K562 (cell line): Measurements from ENCODE around the gene TIMM17B. TPM values are rescaled to one million over a fixed set of nuclear protein-coding genes. Genes with fewer than 3 reads are reported as not detected.

ENCODE experiments used
- CHD4 ChIP-seq: fragments of 200-600 bp; sonication (generic); IDR thresholded peaks from 3 replicates; pipeline ENCODE4 v1.6.1; 2012; ENCODE audit warnings: low read depth, mild to moderate bottlenecking, mixed read lengths, low read length, inconsistent platforms; ENCODE audit not compliant: insufficient read depth, insufficient replicate concordance, poor library complexity, severe bottlenecking
- ELF2 ChIP-seq: fragments of 250-450 bp; sonication (Bioruptor Pico); IDR thresholded peaks from 2 replicates; pipeline ENCODE4 v1.5.0; 2021; ENCODE audit warnings: mild to moderate bottlenecking
- ESRRA ChIP-seq: fragments of 450-650 bp; IDR thresholded peaks from 2 replicates; pipeline ENCODE4 v1.6.1; 2014; ENCODE audit warnings: low read depth, mild to moderate bottlenecking, moderate library complexity, borderline replicate concordance
- ETV5 ChIP-seq: sonication (generic); formaldehyde crosslinking; IDR thresholded peaks from 2 replicates; pipeline ENCODE4 v1.4.0; 2020; ENCODE audit warnings: low read depth, mild to moderate bottlenecking, missing genetic modification reagents
- FOSL1 ChIP-seq: fragments of 200-800 bp; sonication (Bioruptor generic); conservative IDR thresholded peaks from 2 replicates; pipeline ENCODE4 v1.6.1; 2016; ENCODE audit warnings: missing genetic modification characterization, missing compliant biosample characterization
- HOXB6 ChIP-seq: fragments of 250-450 bp; sonication (Bioruptor Pico); IDR thresholded peaks from 2 replicates; pipeline ENCODE4 v1.5.1; 2022; ENCODE audit warnings: mild to moderate bottlenecking, borderline replicate concordance
- MCM5 ChIP-seq: fragments of 450-650 bp; IDR thresholded peaks from 2 replicates; pipeline ENCODE4 v1.6.1; 2016; ENCODE audit warnings: low read depth
- MECOM ChIP-seq: fragments of 250-450 bp; sonication (Bioruptor Pico); IDR thresholded peaks from 2 replicates; pipeline ENCODE4 v1.8.0; 2022; ENCODE audit warnings: inconsistent platforms
- NCOA1 ChIP-seq: fragments of 450-650 bp; IDR thresholded peaks from 2 replicates; pipeline ENCODE4 v1.6.1; 2016; ENCODE audit warnings: low read depth
- PHF21A ChIP-seq: fragments of 450-650 bp; IDR thresholded peaks from 2 replicates; pipeline ENCODE4 v1.6.1; 2017; ENCODE audit warnings: low read depth, borderline replicate concordance
- POLR3A ChIP-seq: IDR thresholded peaks from 2 replicates; pipeline ENCODE4 v1.6.1; 2011; ENCODE audit warnings: borderline replicate concordance, mild to moderate bottlenecking, moderate library complexity; ENCODE audit not compliant: insufficient read length, insufficient read depth; ENCODE audit errors: extremely low read depth
- POLR3G ChIP-seq: IDR thresholded peaks from 2 replicates; pipeline ENCODE4 v1.6.1; 2011; ENCODE audit not compliant: insufficient read length, insufficient replicate concordance; ENCODE audit errors: extremely low read depth
- PYGO2 ChIP-seq: fragments of 450-650 bp; IDR thresholded peaks from 2 replicates; pipeline ENCODE4 v1.6.1; 2016; ENCODE audit warnings: mild to moderate bottlenecking, missing genetic modification characterization, moderate library complexity, missing compliant biosample characterization
- TAF15 ChIP-seq: fragments of 200-400 bp; formaldehyde crosslinking; IDR thresholded peaks from 2 replicates; pipeline ENCODE4 v1.6.1; 2017; ENCODE audit warnings: mild to moderate bottlenecking, low read depth, low read length, moderate library complexity
- TCFL5 ChIP-seq: fragments of 250-450 bp; sonication (Bioruptor Pico); conservative IDR thresholded peaks from 2 replicates; pipeline ENCODE4 v1.6.1; 2021; ENCODE audit warnings: mild to moderate bottlenecking, moderate library complexity, matching md5 sums
- XRCC4 ChIP-seq: IDR thresholded peaks from one replicate; pipeline ENCODE4 v1.6.1; 2011; ENCODE audit not compliant: insufficient read depth, insufficient read length; ENCODE audit errors: extremely low read depth
- ZBTB7A ChIP-seq: IDR thresholded peaks from 2 replicates; pipeline ENCODE4 v1.6.1; 2011; ENCODE audit warnings: low read depth, mild to moderate bottlenecking, low read length, moderate library complexity, borderline replicate concordance; ENCODE audit not compliant: control insufficient read depth
- ZC3H11A ChIP-seq: IDR thresholded peaks from 2 replicates; pipeline ENCODE4 v1.6.1; 2012; ENCODE audit warnings: low read depth, low read length, improper control_type of control experiment
- ZNF431 ChIP-seq: sonication (generic); formaldehyde crosslinking; IDR thresholded peaks from 2 replicates; pipeline ENCODE4 v1.8.0; 2022; ENCODE audit warnings: mild to moderate bottlenecking, missing genetic modification reagents
- ZNF436 ChIP-seq: fragments of 250-450, 450-650 bp; sonication (Bioruptor Pico); formaldehyde crosslinking; IDR thresholded peaks from 2 replicates; pipeline ENCODE4 v1.7.0; 2020; ENCODE audit warnings: mild to moderate bottlenecking
- ZNF561 ChIP-seq: fragments of 450-650 bp; formaldehyde crosslinking; conservative IDR thresholded peaks from 2 replicates; pipeline ENCODE4 v1.4.0; 2020; ENCODE audit warnings: mild to moderate bottlenecking, moderate library complexity
- polyA plus RNA-seq, 8 experiments: library from polyadenylated mRNA; depleted of rRNA in 4 of 8; stranded (reverse) in 5 of 8; unstranded in 3 of 8; fragments of >200 nt; fragmentation: Nextera tagmentation in 2 of 8; fragmentation: Illumina TruSeq in 1 of 8; extraction: Ambion mirVana in 2 of 8; extraction: Trizol in 1 of 8; gene quantifications; 2 replicates each; pipeline versions ENCODE4 v1.2.1 to v1.2.3, GENCODE V29; 2011 to 2014; ENCODE audit warnings: inconsistent platforms in 1 of 8, missing spikeins in 1 of 8
- total RNA-seq, 7 experiments: library from RNA; depleted of rRNA in 6 of 7; stranded (reverse); fragments of >200 nt in 6 of 7; fragmentation: Illumina TruSeq in 2 of 7; extraction: Trizol in 2 of 7; gene quantifications; 2 replicates each; pipeline versions ENCODE4 v1.2.1 to v1.2.3, GENCODE V29; 2011 to 2021; ENCODE audit warnings: low replicate concordance in 1 of 7
- TF ChIP-seq, protein P1 (sequence below): fragments of 450-650 bp; formaldehyde crosslinking; IDR thresholded peaks from 2 replicates; pipeline ENCODE4 v1.4.0; 2022; ENCODE audit warnings: missing genetic modification characterization
- TF ChIP-seq, protein P2 (sequence below): fragments of 450-650 bp; IDR thresholded peaks from 2 replicates; pipeline ENCODE4 v1.6.1; 2014; ENCODE audit warnings: low read depth, mild to moderate bottlenecking, moderate library complexity, borderline replicate concordance
- TF ChIP-seq, protein P3 (sequence below): fragments of 250-450 bp; sonication (Bioruptor Pico); IDR thresholded peaks from 2 replicates; pipeline ENCODE4 v1.8.0; 2022; ENCODE audit warnings: inconsistent platforms, mild to moderate bottlenecking, moderate library complexity, borderline replicate concordance
- TF ChIP-seq, protein P4 (sequence below): fragments of 450-650 bp; formaldehyde crosslinking; IDR thresholded peaks from 2 replicates; pipeline ENCODE4 v1.4.0; 2022; ENCODE audit warnings: missing genetic modification characterization

TIMM17B gene
- total and polyA plus RNA-seq, 9 of the 15 experiments (the other 6 are each of a cell fraction or from before 2014, with no cell fraction given), result 9.9 to 184 (median 115) TPM

DNA sequence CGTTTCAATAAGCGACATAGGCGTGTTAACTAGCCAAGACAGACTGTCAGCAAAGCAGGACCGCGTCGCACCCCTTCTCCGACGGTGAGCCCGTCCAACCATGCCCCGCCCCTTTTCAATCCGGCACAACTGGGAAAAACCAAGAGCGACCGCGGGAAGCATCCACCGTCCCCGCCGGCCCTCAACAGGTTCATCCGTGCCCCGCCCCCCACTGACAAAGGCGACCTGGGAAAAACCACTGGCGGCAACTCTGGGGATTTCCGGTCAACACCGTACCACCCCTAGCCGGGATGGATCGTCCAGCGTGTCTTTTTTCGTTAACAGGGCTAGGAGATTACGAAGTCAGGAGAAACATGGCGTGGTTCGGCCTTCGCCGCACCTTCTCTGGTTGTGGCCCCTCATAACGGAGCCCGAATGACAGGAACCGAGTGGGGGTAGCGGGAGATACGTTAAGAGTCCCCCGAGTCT, 377 bp downstream of the TIMM17B start (continued):
- TF ChIP-seq, protein P1, sequence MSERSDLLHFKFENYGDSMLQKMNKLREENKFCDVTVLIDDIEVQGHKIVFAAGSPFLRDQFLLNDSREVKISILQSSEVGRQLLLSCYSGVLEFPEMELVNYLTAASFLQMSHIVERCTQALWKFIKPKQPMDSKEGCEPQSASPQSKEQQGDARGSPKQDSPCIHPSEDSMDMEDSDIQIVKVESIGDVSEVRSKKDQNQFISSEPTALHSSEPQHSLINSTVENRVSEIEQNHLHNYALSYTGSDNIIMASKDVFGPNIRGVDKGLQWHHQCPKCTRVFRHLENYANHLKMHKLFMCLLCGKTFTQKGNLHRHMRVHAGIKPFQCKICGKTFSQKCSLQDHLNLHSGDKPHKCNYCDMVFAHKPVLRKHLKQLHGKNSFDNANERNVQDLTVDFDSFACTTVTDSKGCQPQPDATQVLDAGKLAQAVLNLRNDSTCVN, result no peak
- no peak for TF ChIP-seq TCFL5 (CRISPR knock-in tag)
- no peak for TF ChIP-seq CHD4
- TF ChIP-seq PHF21A, result no peak
- TF ChIP-seq, protein P2, sequence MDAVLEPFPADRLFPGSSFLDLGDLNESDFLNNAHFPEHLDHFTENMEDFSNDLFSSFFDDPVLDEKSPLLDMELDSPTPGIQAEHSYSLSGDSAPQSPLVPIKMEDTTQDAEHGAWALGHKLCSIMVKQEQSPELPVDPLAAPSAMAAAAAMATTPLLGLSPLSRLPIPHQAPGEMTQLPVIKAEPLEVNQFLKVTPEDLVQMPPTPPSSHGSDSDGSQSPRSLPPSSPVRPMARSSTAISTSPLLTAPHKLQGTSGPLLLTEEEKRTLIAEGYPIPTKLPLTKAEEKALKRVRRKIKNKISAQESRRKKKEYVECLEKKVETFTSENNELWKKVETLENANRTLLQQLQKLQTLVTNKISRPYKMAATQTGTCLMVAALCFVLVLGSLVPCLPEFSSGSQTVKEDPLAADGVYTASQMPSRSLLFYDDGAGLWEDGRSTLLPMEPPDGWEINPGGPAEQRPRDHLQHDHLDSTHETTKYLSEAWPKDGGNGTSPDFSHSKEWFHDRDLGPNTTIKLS, result no peak
- no peak for TF ChIP-seq XRCC4
- no peak for TF ChIP-seq POLR3G
- no peak for TF ChIP-seq ZBTB7A
- TF ChIP-seq TAF15, result no peak
- no peak for TF ChIP-seq FOSL1 (tag)
- TF ChIP-seq, protein P3, sequence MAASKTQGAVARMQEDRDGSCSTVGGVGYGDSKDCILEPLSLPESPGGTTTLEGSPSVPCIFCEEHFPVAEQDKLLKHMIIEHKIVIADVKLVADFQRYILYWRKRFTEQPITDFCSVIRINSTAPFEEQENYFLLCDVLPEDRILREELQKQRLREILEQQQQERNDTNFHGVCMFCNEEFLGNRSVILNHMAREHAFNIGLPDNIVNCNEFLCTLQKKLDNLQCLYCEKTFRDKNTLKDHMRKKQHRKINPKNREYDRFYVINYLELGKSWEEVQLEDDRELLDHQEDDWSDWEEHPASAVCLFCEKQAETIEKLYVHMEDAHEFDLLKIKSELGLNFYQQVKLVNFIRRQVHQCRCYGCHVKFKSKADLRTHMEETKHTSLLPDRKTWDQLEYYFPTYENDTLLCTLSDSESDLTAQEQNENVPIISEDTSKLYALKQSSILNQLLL (CRISPR knock-in tag), result no peak
- TF ChIP-seq NCOA1, result no peak
- no peak for TF ChIP-seq MECOM (CRISPR knock-in tag)
- no peak for TF ChIP-seq ZNF561 (CRISPR knock-in tag)
- TF ChIP-seq ZC3H11A, result no peak
- no peak for TF ChIP-seq POLR3A
- TF ChIP-seq HOXB6 (CRISPR knock-in tag), result no peak
- TF ChIP-seq ZNF436 (CRISPR knock-in tag), result no peak
- TF ChIP-seq ETV5 (CRISPR knock-in tag), result peak; percentile 71
- TF ChIP-seq ELF2 (CRISPR knock-in tag), result no peak
- TF ChIP-seq PYGO2 (tag), result no peak
- TF ChIP-seq, protein P4, sequence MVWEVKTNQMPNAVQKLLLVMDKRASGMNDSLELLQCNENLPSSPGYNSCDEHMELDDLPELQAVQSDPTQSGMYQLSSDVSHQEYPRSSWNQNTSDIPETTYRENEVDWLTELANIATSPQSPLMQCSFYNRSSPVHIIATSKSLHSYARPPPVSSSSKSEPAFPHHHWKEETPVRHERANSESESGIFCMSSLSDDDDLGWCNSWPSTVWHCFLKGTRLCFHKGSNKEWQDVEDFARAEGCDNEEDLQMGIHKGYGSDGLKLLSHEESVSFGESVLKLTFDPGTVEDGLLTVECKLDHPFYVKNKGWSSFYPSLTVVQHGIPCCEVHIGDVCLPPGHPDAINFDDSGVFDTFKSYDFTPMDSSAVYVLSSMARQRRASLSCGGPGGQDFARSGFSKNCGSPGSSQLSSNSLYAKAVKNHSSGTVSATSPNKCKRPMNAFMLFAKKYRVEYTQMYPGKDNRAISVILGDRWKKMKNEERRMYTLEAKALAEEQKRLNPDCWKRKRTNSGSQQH (CRISPR knock-in tag), result no peak
- no peak for TF ChIP-seq ESRRA
- TF ChIP-seq ZNF431 (CRISPR knock-in tag), result no peak
- TF ChIP-seq MCM5, result no peak
